K562 (cell line): Measurements from ENCODE around the gene MAML3. TPM values are rescaled to one million over a fixed set of nuclear protein-coding genes. Genes with fewer than 3 reads are reported as not detected.

Source experiments
- ATAC-seq: fragments of 200-7000 bp; cut with Tn5 transposase; 3 replicates; pipeline ENCODE4 v1.9.1; 2020; ENCODE audit warnings: moderate library complexity
- BruUV-seq: library from RNA; stranded (reverse); fragments of 400-500 nt; replicated peaks from 2 replicates; lab custom pipeline; 2021; lab: Mats Ljungman, UMichigan
- CTCF ChIA-PET: fragments of 300-600 bp; formaldehyde crosslinking; extraction: SDS; loops from one replicate; lab custom pipeline; 2021; ENCODE audit warnings: low intra/inter-chr PET ratio; lab: Yijun Ruan, JAX
- POLR2A ChIA-PET: fragments of 300-600, 350-650 bp; sonication (Branson Sonifier 250); formaldehyde crosslinking; extraction: SDS; loops from one replicate; lab custom pipeline; 2021; ENCODE audit warnings: antibody characterized with exemption, inconsistent platforms; lab: Yijun Ruan, JAX
- DNase-seq, 4 experiments: peaks; one replicate each; pipeline versions ENCODE4 v3.0.0 to v3.0.0-alpha.2; 2011 to 2018; ENCODE audit warnings: low spot score in 3 of 4, mixed read lengths in 3 of 4; ENCODE audit errors: extremely low read depth in 1 of 4
- FAIRE-seq: peaks from 2 replicates; lab custom pipeline; 2011; peaks lifted over from hg19 to GRCh38; lab: Jason Lieb, UNC
- H2AFZ ChIP-seq: 2 replicates; pipeline ENCODE4 v1.6.0; 2011; ENCODE audit warnings: low read depth, low read length, control low read depth, inconsistent platforms
- H3K27ac ChIP-seq: fragments of 200-600 bp; 3 replicates; pipeline ENCODE4 v1.8.0; 2011; ENCODE audit warnings: low read depth, mild to moderate bottlenecking, control low read depth, inconsistent platforms, low read length, moderate library complexity, mixed read lengths; ENCODE audit errors: extremely low read depth
- H3K27me3 ChIP-seq, 2 experiments: fragments of 300-600 bp in 1 of 2; 2 replicates in 1 of 2; 3 replicates in 1 of 2; pipeline versions ENCODE4 v1.6.0 to v1.8.0; 2011; ENCODE audit warnings: inconsistent platforms in 2 of 2, low read length in 2 of 2, mild to moderate bottlenecking in 1 of 2, mixed read lengths in 1 of 2, moderate library complexity in 1 of 2; ENCODE audit not compliant: control insufficient read depth in 2 of 2, insufficient read depth in 2 of 2
- H3K36me3 ChIP-seq: fragments of 300-600 bp; 3 replicates; pipeline ENCODE4 v1.8.0; 2011; ENCODE audit warnings: mild to moderate bottlenecking, low read length, inconsistent platforms; ENCODE audit not compliant: control insufficient read depth, insufficient read depth
- H3K4me1 ChIP-seq, 2 experiments: fragments of 200-600 bp in 1 of 2; replicated peaks in 1 of 2; 2 replicates in 1 of 2; 3 replicates in 1 of 2; pipeline versions ENCODE4 v1.5.1 to v1.8.0; 2011; ENCODE audit warnings: inconsistent platforms in 2 of 2, low read length in 2 of 2, mild to moderate bottlenecking in 1 of 2, mixed read lengths in 1 of 2, moderate library complexity in 1 of 2; ENCODE audit not compliant: control insufficient read depth in 2 of 2, insufficient read depth in 2 of 2
- H3K4me2 ChIP-seq: 2 replicates; pipeline ENCODE4 v1.6.1; 2011; ENCODE audit warnings: low read length, control low read depth, inconsistent platforms, mixed read lengths; ENCODE audit not compliant: insufficient read depth
- H3K4me3 ChIP-seq: fragments of 200-600 bp; sonication (generic), shearing (Covaris generic); 2 replicates; pipeline ENCODE4 v1.5.1; 2016; ENCODE audit warnings: control low read depth, inconsistent platforms
- H3K79me2 ChIP-seq: fragments of 200-600 bp; 3 replicates; pipeline ENCODE4 v1.8.0; 2011; ENCODE audit warnings: low read length, inconsistent platforms; ENCODE audit not compliant: control insufficient read depth, insufficient read depth
- H3K9ac ChIP-seq, 2 experiments: 2 replicates each; pipeline versions ENCODE4 v1.6.0 to v1.6.1; 2011; ENCODE audit warnings: low read depth in 2 of 2, low read length in 2 of 2, control low read depth in 1 of 2, inconsistent platforms in 1 of 2, mild to moderate bottlenecking in 1 of 2, mixed read lengths in 1 of 2; ENCODE audit not compliant: insufficient read depth in 1 of 2
- H3K9me1 ChIP-seq: one replicate; pipeline ENCODE4 v1.6.0; 2011; ENCODE audit warnings: inconsistent platforms, mild to moderate bottlenecking, low read length, moderate library complexity; ENCODE audit not compliant: control insufficient read depth, insufficient read depth
- H3K9me3 ChIP-seq: replicated peaks from 2 replicates; pipeline ENCODE4 v1.5.1; 2011; ENCODE audit warnings: low read depth, low read length, inconsistent platforms; ENCODE audit not compliant: control insufficient read depth, insufficient read depth
- H4K20me1 ChIP-seq: replicated peaks from 2 replicates; pipeline ENCODE4 v1.6.1; 2011; ENCODE audit warnings: low read length, inconsistent platforms, mixed read lengths; ENCODE audit not compliant: control insufficient read depth, insufficient read depth
- ARID1B ChIP-seq: fragments of 450-650 bp; IDR thresholded peaks from 2 replicates; pipeline ENCODE4 v1.6.1; 2016; ENCODE audit warnings: antibody characterized with exemption, mild to moderate bottlenecking, inconsistent platforms
- BACH1 ChIP-seq: fragments of 200-800 bp; sonication (Bioruptor generic); IDR thresholded peaks from 2 replicates; pipeline ENCODE4 v1.6.1; 2016; ENCODE audit warnings: missing genetic modification characterization, missing compliant biosample characterization
- CTBP1 ChIP-seq: fragments of 450-650 bp; IDR thresholded peaks from 2 replicates; pipeline ENCODE4 v1.6.1; 2016; ENCODE audit warnings: borderline replicate concordance
- E4F1 ChIP-seq: fragments of 250-450 bp; sonication (Bioruptor Pico); IDR thresholded peaks from 2 replicates; pipeline ENCODE4 v1.5.0; 2021; ENCODE audit warnings: mild to moderate bottlenecking, borderline replicate concordance
- GTF3C2 ChIP-seq: IDR thresholded peaks from 3 replicates; pipeline ENCODE4 v1.6.1; 2011; ENCODE audit warnings: borderline replicate concordance, mild to moderate bottlenecking, moderate library complexity; ENCODE audit not compliant: insufficient read length; ENCODE audit errors: extremely low read depth
- NCOA6 ChIP-seq: fragments of 450-650 bp; IDR thresholded peaks from 2 replicates; pipeline ENCODE4 v1.6.1; 2017; ENCODE audit warnings: mild to moderate bottlenecking
- RBM22 ChIP-seq: fragments of 200-400 bp; formaldehyde crosslinking; IDR thresholded peaks from 2 replicates; pipeline ENCODE4 v1.6.1; 2018; ENCODE audit warnings: low read length, low read depth; ENCODE audit not compliant: poor library complexity, severe bottlenecking
- SRF ChIP-seq, 2 experiments: fragments of 250-450, 450-650 bp in 1 of 2; sonication (Bioruptor Pico) in 1 of 2; sonication (generic) in 1 of 2; formaldehyde crosslinking; IDR thresholded peaks; 2 replicates each; pipeline versions ENCODE4 v1.5.0 to v1.5.1; 2020 to 2022; ENCODE audit warnings: mild to moderate bottlenecking in 1 of 2, missing genetic modification reagents in 1 of 2
- TAF15 ChIP-seq: fragments of 200-400 bp; formaldehyde crosslinking; IDR thresholded peaks from 2 replicates; pipeline ENCODE4 v1.6.1; 2017; ENCODE audit warnings: mild to moderate bottlenecking, low read depth, low read length, moderate library complexity
- TCFL5 ChIP-seq: fragments of 250-450 bp; sonication (Bioruptor Pico); conservative IDR thresholded peaks from 2 replicates; pipeline ENCODE4 v1.6.1; 2021; ENCODE audit warnings: mild to moderate bottlenecking, moderate library complexity, matching md5 sums
- ZFPM2 ChIP-seq: fragments of 250-450 bp; sonication (Bioruptor Pico); IDR thresholded peaks from 2 replicates; pipeline ENCODE4 v1.5.1; 2022; ENCODE audit warnings: mild to moderate bottlenecking
- ZNF277 ChIP-seq: fragments of 250-450 bp; sonication (Bioruptor Pico); IDR thresholded peaks from 2 replicates; pipeline ENCODE4 v1.8.0; 2022; ENCODE audit warnings: inconsistent platforms, mild to moderate bottlenecking, moderate library complexity, borderline replicate concordance
- ZNF511 ChIP-seq: sonication (generic); formaldehyde crosslinking; IDR thresholded peaks from 2 replicates; pipeline ENCODE4 v1.8.0; 2022; ENCODE audit warnings: mild to moderate bottlenecking, missing genetic modification reagents
- WGBS: fragments of 100-300 bp; shearing (Covaris generic); methylation state at CpG from one replicate; pipeline ENCODE4 v1.1.6; 2016; ENCODE audit warnings: low coverage, mixed read lengths; ENCODE audit not compliant: insufficient coverage; ENCODE audit errors: missing lambda C conversion rate; 5-methylcytosine and 5-hydroxymethylcytosine counted together
- in situ Hi-C: fragments of 300-500 bp; cut with MboI; formaldehyde crosslinking; loops from 4 replicates; pipeline ENCODE4 v1.15.0; 2018; ENCODE audit warnings: inconsistent platforms, mixed read lengths
- intact Hi-C: fragments of 100-400 bp; cut with micrococcal nuclease; formaldehyde crosslinking; loops from 2 replicates; pipeline ENCODE4 v1.14.2; 2022
- polyA plus RNA-seq, 8 experiments: library from polyadenylated mRNA; depleted of rRNA in 4 of 8; stranded (reverse) in 5 of 8; unstranded in 3 of 8; fragments of >200 nt; fragmentation: Nextera tagmentation in 2 of 8; fragmentation: Illumina TruSeq in 1 of 8; extraction: Ambion mirVana in 2 of 8; extraction: Trizol in 1 of 8; gene quantifications; 2 replicates each; pipeline versions ENCODE4 v1.2.1 to v1.2.3, GENCODE V29; 2011 to 2014; ENCODE audit warnings: inconsistent platforms in 1 of 8, missing spikeins in 1 of 8
- total RNA-seq, 7 experiments: library from RNA; depleted of rRNA in 6 of 7; stranded (reverse); fragments of >200 nt in 6 of 7; fragmentation: Illumina TruSeq in 2 of 7; extraction: Trizol in 2 of 7; gene quantifications; 2 replicates each; pipeline versions ENCODE4 v1.2.1 to v1.2.3, GENCODE V29; 2011 to 2021; ENCODE audit warnings: low replicate concordance in 1 of 7

Gene MAML3
- total and polyA plus RNA-seq, 9 of the 15 experiments (the other 6 are each of a cell fraction or from before 2014, with no cell fraction given): 0.01 to 0.55 (median 0.25) TPM

- TF ChIP-seq SRF (CRISPR knock-in tag; IDR thresholded peaks at IDR 0.05) (no peak), RBM22 (no peak), ARID1B (no peak)
Measured at GRCh38 chr4:139794158-139794954, 359.6 kb downstream of the MAML3 start (continued).

- Histone ChIP-seq H3K4me2 (no peak overlapping the region), H3K27ac (no peak overlapping the region), H4K20me1 (no peaks in the 10 kb centered on the region), H3K9me3 (no peaks in the 10 kb centered on the region), H3K27me3 (peaks cover 2 to 3% of the 10 kb centered on the region in 2 experiments; a peak in 3 of 5 replicates), H3K4me3 (no peak overlapping the region), H3K79me2 (no peaks in the 10 kb centered on the region), H3K36me3 (no peaks in the 10 kb centered on the region), H3K4me1 (no peaks in the 10 kb centered on the region), H2AFZ (no peak overlapping the region), H3K9ac (no peak overlapping the region), H3K9me1 (no peaks in the 10 kb centered on the region)
- WGBS: 0% methylated on average over 2 of the region's 2 CpGs
- in situ Hi-C loops: no loop called here
- intact Hi-C loops: no loop called here
- POLR2A ChIA-PET: no interaction called here
- CTCF ChIA-PET: no interaction called here
- no peak for FAIRE-seq
- BruUV-seq: no TSS peak
- DNase-seq: no peak
- no peak for ATAC-seq
- TF ChIP-seq E4F1 (CRISPR knock-in tag) (no peak), ZNF277 (CRISPR knock-in tag) (no peak), TCFL5 (CRISPR knock-in tag) (no peak), BACH1 (tag) (no peak), TAF15 (no peak), CTBP1 (no peak), GTF3C2 (no peak), ZNF511 (CRISPR knock-in tag) (no peak), NCOA6 (no peak), ZFPM2 (CRISPR knock-in tag) (no peak)
Measured at GRCh38 chr4:139791681-139792080, 362.3 kb downstream of the MAML3 start.
